GM18499 (cell line): ENCODE data around the gene C14orf132.

Experiments used
- ATAC-seq: cut with Tn5 transposase; IDR thresholded peaks from one replicate; pipeline ENCODE4 v1.9.1; 2021; ENCODE audit warnings: moderate number of reproducible peaks; ENCODE audit not compliant: insufficient read depth, unreplicated experiment

C14orf132 gene

DNA sequence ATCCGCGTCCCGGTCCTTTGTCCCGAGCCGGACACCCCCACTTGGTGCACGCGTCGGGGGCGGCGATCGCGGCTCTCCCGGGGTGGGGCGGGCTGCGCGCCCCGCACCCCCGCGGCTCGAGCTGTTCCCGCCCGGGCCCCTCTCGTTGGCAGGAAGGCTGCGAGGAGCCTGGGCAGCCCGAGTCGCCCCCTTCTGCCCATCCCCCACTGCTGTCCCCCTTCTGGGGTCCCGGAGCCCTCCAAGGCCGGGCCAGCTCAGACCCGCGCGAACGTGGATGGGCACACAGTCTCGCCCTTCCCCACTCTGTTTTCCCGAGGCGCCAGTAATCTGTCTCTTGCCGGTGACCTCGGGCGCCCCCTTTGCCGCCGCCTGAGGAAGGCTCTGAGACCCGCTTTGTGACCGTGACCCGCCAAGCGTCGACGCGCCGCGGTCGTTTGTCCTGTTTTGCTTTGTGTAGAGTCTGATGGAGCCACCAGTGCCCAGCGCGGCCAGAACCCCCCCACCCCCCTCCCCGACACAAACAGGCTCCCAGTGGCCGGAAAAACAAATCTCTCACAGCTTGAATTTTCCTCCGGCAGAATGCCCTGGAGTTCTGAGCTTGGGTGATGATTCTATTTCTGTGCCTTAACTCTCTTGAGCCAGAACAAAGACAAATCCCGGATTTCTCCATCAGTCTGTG is 610 bp downstream of the C14orf132 start:
- no peak for ATAC-seq

DNA sequence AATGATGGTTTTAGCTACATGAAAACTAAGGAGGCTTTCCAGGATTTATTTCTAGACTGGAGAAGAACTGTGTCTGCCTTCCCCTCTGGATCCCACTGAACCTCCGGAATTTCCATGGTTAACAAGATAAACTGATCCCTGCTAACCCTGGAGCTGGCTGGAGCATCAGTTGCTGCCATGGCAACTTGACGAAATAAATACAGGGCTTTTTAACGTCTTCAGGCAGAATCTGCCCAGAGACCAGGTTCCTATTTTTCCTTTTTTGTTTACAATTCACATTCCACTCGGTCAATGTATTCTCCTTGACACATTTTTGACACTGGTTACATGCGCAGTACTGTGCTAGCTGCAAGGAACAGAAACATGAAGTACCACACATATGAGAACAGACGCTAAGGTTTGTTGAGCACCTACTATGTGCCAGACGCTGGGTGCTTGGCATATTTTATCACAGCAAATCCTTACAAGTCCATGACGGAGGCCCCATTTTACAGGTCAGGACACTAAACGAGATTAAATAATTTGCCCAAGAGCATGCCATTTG is 1.7 kb downstream of the C14orf132 start:
- ATAC-seq: no peak

DNA sequence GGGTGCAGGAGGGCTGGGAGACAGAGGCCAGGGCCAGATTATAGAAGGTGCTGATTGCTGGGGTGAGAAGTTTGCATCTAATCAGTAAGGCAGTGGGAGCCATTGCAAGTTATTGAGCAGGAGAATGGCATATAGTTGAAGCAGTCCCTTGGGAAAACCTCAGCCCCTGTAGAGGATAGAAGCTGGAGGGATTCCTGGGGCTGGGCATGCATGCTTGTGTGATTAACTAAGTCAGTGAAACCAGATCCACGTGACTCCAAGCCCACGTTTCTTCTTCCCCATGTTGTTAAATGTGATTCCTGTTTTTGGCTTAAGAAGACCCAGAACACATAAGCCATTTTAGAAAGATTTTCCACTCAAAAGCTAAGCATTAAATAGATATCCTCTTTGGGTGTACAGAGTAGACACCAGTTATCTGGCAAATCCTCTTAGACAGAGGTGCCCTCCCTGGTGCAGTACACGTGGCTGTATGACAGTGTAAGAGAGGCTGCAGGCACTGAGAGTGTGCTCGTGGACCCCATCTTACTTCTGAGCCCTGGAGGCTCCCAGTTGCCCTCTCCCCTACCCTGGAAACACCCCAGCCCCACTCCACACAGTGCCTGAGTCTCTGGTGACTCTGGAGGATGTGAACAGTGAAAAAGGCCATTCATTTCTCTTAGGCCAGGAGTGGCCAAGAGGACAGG is 3.2 kb downstream of the C14orf132 start:
- ATAC-seq: no peak

DNA sequence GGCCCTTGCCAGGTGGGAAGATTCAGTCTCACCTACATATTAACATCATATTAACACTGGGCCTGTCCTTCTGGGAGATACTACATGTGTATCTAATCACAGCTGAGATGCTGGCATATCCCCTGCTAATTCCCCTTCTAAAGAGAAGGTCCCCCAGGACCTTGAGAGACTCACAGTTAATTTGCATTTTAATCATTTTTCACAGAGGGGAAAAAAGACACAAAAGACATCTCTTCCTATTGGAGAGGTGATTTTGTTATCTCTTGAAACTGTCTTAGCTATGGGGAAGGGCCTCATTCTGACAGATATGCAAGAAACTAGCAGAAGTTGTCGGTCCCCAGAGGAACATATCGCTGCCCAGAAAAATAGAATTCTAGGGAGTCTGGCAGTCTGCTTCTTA is 7.5 kb downstream of the C14orf132 start:
- no peak for ATAC-seq

DNA sequence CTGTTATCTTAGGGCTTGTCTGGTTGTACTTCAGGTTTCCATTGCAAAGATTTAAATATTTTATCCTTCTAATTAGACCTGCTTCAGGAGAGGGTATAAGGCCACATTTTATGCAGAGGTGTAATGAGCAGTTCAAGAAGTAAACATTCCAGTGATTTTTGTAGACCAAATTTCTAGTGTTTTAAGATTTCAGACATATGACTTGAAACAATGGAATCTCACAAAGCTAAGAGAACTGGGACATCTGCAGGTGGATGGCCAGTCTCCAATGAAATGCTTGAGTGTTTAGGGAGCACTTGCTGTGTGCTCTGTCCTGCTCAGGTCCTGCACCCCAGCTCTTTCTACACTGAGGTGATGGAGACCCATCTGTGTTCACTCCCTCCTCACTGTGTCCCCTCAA is 7.9 kb downstream of the C14orf132 start:
- ATAC-seq: no peak

DNA sequence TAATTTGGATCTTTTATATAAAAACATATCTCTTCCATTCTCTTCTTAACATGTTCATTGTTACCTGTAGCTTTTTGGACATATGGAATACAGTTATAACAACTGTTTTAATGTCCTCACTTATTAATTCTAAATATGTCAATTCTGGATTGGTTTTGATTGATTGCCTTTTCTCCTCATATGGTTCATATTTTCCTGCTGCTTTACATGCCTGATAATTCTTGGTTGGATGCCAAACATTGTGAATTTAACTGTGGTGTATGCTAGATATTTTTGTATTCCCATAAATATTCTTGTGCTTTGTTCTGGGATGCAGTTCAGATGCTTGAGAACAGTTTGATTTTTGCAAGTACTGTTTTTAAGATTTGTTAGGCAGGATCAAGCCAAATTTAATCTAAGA is 10.8 kb downstream of the C14orf132 start:
- ATAC-seq: no peak

- no peak for ATAC-seq
Observed at GRCh38 chr14:96050482-96050881, 11.3 kb downstream of the C14orf132 start.

GRCh38 chr14:96051231-96051630 is 12.1 kb downstream of the C14orf132 start:
- no peak for ATAC-seq

DNA sequence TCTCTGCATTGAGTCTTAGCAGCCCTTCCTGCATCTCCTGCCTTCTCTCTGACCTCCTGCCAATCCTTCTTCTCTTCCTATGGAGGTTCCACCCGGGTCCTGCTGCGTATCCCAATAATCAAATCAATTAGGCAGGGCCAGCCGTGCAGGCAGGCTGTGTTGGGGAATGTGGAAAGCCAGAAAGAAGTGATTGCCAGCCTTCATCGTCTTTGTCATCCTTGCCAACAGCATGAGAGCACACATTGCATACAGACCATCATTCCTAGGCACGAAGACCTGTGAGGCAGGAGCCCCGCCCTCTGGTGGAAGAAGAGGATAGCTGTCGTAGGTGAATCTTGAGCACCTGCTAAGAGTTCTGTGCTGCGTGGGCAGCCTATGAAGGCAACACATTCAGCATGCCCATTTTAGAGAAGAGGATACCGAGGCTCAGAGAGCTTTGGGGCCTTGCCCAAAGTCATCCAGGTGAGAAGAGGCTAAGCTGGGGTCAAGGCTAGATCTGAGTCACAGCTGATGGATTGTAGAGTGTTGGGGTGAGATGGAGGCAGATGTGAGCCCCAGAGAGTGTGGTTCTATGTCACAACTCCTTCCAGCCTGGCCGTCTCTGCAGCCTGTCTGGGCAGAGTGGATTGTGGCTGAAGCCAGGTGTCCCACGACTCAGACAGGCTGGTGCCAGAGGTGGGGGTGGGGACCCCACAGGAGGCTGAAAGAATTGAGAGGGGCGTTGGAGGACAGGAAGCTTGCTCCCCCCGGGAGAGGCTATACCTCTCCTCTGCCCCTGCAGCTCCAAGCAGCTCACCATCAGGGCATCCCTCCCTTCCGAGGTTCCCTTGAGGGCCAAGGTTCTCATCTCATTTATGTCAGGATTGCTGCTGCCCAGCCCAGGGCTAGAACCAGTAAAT is 12.7 kb downstream of the C14orf132 start:
- no peak for ATAC-seq

DNA sequence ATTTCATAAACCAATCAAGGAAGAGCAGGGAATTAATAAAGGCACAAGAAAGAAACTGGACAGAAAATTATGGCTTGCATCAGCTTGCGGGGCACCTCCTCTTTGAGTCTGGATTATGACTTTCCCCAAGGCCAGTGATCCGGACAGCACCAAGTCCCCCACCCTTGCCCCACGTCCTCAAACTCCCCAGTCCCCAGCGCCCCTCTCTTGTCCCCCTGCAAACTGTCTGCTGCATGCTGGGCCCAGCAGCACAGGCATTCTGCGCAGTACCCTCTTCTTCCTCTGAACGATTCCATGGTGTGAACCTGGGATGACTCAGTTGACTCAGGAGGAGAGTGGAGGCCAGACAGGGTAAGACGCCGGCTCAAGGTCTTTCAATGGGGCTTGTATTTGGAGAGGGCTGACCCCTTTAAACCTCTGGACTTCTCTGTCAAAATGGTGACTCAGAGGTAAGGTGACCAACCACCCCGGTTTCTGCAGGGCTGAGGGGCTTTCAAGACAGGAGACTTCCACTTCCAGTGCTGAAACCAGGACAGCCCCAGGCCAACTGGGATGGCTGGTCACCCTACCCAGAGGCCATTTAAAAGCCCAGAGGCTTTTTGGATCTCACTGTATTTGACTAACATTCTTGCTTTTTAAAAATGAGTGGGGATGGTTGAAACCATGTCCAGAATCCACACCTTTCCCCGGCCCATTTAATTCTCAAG is 13.5 kb downstream of the C14orf132 start:
- ATAC-seq: no peak

DNA sequence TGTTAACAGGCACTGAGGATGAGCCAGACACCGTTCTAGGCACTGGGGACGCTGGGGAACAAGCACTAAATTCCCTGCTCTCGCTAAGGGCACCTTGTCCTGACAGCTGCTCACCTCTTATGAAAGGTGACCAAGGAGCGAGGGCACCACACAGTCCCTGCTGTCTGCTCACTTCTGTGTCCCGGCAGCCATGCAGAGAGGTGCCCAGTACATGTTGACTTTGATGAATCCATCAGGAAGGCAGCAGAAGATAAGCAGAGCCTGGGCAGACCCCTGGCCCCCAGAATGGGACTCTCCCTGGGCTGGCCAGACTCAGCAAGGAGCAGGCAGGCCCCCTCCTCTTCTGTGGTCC is 14.1 kb downstream of the C14orf132 start:
- ATAC-seq: no peak

- no peak for ATAC-seq
Observed at GRCh38 chr14:96053600-96054381, 14.6 kb downstream of the C14orf132 start.

DNA sequence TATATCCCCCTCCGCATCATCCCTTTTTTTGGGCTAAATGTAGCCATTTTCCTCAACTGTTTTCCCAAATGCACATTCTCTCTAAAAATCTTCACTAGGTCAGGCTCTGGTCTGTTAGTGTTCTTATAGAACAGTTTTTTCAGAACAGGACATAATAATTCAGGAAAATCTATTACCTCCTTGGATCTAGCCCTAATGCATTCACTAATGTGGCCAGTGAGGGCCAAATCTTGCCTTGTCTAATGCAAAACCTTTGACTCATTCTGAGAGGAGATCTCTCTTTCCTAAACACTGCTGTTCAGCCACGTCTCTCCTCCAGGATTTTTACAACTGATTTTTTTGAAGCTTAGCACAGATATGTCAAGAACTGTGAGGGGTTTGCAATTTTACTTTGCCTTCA is 15.5 kb downstream of the C14orf132 start:
- no peak for ATAC-seq

- no peak for ATAC-seq
Observed at GRCh38 chr14:96055065-96055752, 16.0 kb downstream of the C14orf132 start.

- ATAC-seq: no peak
Observed at GRCh38 chr14:96055753-96056508, 16.8 kb downstream of the C14orf132 start.

DNA sequence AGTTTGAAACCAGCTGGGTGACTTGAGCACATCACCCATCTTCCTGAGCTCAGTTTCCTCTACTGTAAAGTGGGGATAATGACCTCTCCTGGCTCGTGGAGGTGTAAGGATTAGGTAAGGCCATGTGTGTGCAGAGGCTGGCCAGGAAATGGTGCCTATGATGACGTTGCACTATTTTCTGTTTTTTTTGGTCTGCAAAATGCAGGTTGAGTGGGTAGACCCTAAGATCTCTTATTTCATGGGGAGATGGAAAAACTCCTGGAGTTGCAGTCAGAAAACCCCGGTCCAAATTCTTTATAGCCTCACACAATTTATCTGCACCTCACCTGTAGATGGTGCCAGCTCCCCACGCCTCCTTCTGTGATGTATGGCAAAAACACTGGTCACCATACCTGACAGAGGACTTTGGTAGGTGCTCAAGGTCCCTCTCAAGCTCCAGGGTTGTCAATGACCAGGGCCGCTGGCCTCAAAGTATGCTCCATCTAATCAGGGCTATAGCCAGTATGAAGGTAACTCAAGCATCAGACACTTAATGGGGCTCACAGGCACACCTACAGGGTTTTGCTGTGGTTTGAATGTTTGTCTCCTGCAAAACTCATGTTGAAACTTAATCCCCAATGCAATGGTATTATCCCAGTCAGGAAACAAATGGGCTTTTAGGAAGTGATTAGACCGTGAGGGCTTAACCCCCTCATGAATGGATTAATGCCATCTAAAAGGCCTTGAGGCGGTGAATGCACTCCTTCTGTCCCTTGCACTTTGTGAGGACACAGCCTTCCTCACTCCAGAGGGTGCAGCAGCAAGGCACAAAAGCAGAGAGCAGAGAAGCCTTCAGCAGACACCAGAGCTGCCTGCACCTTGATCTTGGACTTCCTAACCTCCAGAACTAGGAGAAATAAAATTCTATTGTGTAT is 17.6 kb downstream of the C14orf132 start:
- ATAC-seq: no peak

GRCh38 chr14:96057738-96058137 is 18.6 kb downstream of the C14orf132 start:
- ATAC-seq: no peak
